ENCODE results near the gene B4GALT7. TPM values are rescaled to one million over a fixed set of nuclear protein-coding genes. Genes with fewer than 3 reads are reported as not detected.
"Not testable (repeated sequence)": the region's sequence is repeated elsewhere in the genome, so short reads cannot be mapped to it uniquely, and the experiment has no call there.

The B4GALT7 gene, protein sequence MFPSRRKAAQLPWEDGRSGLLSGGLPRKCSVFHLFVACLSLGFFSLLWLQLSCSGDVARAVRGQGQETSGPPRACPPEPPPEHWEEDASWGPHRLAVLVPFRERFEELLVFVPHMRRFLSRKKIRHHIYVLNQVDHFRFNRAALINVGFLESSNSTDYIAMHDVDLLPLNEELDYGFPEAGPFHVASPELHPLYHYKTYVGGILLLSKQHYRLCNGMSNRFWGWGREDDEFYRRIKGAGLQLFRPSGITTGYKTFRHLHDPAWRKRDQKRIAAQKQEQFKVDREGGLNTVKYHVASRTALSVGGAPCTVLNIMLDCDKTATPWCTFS
- total RNA-seq (2014; rRNA removed; shearing (Covaris generic)), result 35.6 and 40.4 TPM in 2 replicates

GRCh38 chr5:177599731-177600507 is at the start of gene B4GALT7:
B4GALT7 (plus strand) TSS chr5:177600132; CDS start chr5:177600211, 79 bp downstream.
- DNase-seq (ENCODE audit: low spot score), result peak; percentile 69

DNA sequence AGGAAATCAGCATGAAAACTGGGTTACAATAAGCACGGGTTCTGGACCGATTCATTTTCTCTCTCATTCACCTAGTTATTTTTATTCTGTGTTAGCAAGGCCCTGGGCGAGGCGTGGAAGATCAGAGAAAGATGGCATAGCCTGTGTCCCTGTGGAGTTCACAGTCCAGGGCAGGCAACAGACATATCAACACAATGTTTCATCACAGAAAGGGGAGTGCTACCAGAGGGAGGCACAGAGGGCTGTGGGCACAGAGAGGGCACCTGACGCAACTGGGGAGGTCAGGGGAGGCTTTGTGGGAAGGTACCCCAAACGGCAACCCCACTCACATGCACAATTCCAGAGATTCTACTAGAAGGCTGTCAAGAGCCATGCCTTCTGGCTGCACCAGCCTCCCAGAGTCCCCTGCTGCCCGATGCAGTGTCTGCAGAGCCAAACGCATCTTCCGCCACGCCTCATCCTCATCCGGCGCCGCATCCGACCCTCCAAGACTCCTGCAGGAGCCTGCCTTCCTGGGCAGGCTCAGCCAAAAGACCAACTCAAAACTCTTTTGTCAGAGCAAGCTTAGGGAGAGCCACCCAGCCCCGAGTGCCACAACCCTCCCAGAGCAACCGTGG is 47.0 kb upstream of the B4GALT7 start:
- no peak for DNase-seq (ENCODE audit: low spot score)

DNA sequence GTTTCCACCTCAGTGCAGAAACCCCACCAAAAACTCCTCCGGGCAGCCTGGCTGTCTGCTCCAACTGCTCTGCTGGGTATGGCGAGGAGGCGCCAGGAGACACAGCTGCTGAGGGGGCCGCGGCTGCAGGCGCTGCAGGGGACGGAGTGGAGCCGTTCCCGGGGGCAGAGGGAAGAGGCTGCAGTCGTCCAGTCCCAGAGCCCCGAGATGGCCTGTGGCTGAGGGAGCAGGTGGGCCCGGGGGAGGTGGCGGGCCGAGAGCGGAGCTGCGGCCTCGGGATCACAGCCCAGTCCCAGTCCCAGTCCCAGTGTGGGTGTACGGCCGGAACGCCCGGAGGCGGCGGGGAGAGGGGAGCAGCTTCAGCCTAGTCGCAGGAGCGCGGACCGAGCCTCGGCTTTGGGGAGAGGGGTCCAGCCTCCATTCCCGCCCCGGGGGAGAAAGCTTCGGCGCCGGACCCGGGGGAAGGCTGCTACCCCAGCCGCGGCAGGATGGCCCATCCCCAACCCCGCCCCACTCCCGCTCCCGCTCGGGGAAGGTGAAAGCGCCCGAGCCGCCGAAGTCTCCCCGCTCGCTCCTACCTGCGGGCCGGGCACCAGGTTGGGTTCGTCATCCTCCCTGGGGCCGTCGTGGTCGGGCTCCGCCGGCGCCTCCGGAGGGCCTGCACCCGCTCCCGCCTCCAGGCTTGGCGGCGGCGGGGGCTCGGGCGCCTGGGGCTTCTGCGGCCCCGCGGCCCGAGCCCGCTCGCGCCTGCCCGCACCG is 46.1 kb upstream of the B4GALT7 start:
- DNase-seq (ENCODE audit: low spot score), result no peak

DNA sequence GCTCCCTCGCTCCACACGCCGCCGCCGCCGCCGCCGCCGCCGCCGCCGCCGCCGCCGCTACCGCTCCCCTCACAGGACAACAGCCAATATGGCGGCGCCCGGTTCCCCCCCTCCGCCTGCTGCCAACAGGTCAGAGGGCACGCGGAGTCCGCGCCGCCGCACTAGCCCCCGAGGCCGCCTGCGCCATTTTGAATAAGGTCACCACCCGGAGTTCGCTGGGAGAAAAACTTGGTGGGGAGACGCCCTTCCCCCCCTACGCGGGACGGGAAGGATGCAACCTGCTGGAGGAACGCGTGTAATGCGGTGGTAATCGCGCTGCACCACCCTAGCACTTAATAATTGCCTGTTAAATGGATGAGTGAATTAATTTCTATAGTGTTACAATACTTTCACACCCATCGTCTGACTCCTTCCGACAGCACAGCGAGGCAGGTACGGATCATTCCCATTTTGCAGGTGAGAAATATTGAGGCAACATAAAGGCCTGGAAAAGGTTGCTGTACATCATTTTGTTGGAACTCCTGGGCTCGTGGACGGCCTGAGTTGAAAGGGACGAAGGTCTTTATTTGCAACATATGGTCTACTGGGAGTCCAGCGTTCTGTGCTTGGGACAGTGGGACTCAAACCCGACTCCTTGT is 45.3 kb upstream of the B4GALT7 start, which contains the start of gene FAM193B:
Gene FAM193B, minus strand, starts transcription at position 90 of the 638 bp plus-strand sequence. CDS start 105 bp downstream, outside the sequence.
- DNase-seq (ENCODE audit: low spot score), result peak; percentile 91

DNA sequence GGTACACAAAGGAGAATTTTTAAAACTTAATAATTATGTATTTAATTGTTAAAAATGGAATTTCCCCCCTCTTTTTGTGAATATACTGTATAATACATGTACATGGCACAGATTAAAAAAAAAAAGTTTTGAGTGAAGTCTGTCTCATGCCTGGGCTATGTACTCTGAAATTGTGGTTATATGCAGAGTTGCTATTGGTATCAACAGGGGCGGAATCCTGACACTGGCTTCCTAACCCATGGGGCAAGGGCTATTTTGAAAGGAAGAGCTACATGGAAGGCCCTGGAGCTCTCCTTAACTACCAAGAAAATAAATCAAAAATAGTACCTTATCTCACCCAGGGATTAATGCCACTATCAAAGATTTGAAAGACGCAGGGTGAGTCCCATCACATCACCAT is 44.7 kb upstream of the B4GALT7 start:
- no peak for DNase-seq (ENCODE audit: low spot score)

GRCh38 chr5:177555665-177556064 is 44.3 kb upstream of the B4GALT7 start:
- no peak for DNase-seq (ENCODE audit: low spot score)

- no peak for DNase-seq (ENCODE audit: low spot score)
Observed at GRCh38 chr5:177557041-177557647, 42.8 kb upstream of the B4GALT7 start.

DNA sequence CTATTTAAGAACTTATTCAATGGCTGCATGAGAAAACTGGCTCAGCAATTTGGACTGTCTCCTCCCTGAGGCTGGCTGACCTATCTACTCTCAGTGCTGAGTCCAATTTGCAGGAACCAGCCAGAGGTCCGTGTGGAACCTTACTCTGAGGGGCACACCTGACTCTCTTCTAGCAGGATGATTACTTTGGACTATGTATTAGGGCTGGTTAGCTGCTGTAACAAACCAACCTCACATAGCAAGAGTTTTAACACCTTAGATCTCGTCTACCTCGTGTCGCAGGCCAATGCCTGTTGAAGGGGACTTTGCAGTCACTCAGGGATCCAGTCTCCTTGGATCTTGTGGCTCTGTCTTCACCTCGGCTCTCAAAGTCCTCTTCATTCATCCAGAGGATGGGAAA is 42.1 kb upstream of the B4GALT7 start:
- no peak for DNase-seq (ENCODE audit: low spot score)

- not testable (repeated sequence) for DNase-seq (ENCODE audit: low spot score)
Observed at GRCh38 chr5:177559446-177559941, 40.4 kb upstream of the B4GALT7 start.

DNA sequence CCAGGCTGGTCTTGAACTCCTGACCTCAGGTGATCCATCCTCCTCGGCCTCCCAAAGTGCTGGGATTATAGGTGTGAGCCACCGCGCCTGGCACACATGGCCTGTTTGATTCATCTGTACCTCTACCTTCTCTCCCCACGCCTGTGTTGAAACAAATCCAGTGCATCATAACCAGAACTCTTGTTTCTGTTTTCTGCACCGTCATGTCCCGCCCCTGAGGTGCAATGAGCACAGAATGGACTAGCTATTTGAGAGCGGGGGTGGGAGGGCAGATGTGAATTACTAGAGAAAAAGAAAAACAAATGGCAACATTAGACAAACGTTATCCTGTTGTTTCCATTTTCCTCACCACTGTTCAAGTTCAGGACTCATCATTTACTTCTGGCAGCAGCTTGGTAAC is 34.9 kb upstream of the B4GALT7 start:
- DNase-seq (ENCODE audit: low spot score), result no peak

- DNase-seq (ENCODE audit: low spot score), result no peak
Observed at GRCh38 chr5:177568326-177568725, 31.6 kb upstream of the B4GALT7 start.

DNA sequence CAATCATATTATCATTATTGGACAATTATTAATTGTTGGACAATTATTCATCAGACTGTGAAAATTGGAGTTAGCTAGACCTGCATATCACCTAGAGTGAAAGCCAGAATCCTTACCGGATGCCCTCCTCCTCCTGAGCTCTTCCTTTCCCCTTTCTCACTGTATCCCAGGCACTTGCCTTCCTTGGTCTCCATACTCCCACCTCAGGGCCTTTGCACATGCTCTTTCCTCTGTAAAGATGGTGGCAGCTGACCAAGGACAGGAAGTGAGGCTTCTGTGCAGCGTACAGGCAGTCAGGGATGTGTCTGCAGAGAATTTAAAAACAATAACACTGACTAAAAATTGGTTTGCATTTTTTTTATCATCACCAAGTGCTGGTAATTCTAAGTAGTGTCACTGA is 30.0 kb upstream of the B4GALT7 start:
- DNase-seq (ENCODE audit: low spot score), result no peak

DNA sequence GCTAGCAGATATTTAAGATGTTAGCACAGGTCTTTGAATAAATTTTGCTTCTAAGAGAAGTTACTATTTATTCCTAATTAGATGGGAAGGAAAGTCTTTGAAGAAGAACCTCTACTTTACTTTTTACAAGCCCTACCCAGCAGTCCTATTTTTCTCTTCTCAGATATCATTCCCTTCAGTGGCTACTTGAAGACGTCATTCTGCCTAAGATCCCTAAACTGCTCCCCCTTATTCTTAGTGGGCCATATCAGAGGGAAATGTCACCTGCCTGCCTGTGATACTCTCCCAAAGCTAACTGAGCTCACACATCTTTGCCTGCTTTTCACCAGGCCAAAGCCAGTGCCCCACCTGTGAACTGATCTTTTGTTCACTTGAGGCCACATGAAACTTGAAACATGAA is 24.4 kb upstream of the B4GALT7 start:
- DNase-seq (ENCODE audit: low spot score), result no peak

DNA sequence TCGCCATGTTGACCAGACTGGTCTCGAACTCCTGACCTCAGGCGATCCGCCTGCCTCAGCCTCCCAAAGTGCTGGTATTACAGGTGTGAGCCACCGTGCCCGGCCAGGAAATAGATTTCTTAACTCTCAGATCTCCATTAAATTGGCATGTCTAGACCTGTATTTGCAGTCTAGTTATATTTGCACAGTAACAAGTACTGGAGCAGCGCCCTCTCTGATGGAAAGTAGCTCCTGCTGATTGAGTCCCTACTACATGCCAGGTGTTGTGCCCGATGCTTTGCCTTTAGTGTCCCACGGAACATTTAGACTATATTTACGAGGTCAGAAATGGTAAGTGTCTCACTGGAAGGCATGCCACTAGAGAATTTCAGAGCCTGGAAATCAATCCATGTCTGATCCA is 23.8 kb upstream of the B4GALT7 start:
- no peak for DNase-seq (ENCODE audit: low spot score)

GRCh38 chr5:177578316-177578715 is 21.6 kb upstream of the B4GALT7 start:
- DNase-seq (ENCODE audit: low spot score), result no peak

DNA sequence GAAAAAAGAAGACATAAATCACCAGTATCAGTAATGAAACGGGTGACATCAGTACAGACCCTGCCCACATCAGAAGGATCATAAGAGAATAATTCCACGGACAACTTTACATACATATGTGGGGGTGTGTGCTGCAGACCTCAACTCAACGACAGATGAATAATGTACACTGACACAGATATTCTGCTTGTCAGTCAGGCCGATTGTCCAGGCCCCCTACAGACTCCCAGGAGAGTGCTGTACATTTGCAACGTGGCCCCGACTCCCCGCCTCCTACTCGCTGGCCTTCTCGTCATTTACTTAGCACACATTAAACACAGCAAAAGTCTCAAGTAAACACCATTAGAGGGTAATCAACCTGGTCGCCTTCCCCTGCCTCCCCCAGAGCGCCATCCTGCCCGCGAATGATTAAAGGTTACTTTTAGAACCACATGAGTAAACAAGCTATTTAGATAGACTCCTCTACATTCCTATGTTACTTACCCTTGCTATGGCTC is 11.5 kb upstream of the B4GALT7 start:
- DNase-seq (ENCODE audit: low spot score), result no peak

- no peak for DNase-seq (ENCODE audit: low spot score)
Observed at GRCh38 chr5:177590406-177590805, 9.5 kb upstream of the B4GALT7 start.

DNA sequence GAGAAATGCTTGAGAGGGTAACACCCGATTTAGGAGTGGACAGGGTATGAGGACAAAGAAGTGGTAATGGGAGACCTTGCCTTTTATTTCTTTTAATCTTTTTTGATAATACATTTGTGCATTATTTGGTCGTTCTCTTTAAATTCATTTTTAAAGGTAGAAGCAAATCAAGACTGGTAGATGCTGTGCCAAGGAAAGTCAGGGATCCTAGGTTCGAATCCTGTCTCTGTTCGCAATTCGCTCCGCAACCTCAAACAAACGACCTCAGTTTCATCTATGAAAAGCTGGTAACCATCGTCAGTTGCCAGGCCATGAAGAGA is 8.3 kb upstream of the B4GALT7 start:
- no peak for DNase-seq (ENCODE audit: low spot score)

DNA sequence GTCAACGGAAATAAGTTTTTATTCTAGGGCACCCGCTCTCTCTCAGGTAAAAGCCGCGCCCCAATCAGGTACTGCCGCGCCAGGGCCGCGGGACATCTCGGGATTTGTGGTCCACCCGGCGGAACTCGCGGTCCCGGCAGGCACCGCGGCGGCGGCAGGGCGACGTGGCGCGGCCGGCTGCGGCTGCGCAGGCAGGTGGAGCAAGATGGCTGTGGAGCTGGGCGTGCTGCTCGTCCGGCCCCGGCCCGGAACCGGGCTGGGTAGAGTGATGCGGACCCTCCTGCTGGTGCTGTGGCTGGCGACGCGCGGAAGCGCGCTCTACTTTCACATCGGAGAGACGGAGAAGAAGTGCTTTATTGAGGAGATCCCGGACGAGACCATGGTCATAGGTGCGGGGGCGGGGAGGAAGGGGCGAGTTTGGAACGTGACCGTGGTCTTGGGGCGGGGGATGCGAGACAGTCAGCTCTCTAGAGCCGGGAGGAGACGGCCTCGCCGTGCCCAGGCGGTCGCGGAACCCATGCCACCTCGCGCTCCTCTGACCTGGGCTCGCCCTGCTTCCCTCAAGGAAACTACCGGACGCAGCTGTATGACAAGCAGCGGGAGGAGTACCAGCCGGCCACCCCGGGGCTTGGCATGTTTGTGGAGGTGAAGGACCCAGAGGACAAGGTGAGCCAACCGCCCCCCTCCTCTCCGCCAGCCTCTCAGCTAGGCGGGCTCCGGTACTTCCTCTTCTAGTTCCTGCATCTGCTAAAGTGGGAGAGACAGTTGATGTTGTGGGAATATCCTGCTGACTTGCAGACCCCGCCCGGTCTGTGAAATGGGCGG is 7.7 kb upstream of the B4GALT7 start, which contains the start of gene TMED9:
Gene TMED9, plus strand, starts transcription at position 194 of the 825 bp plus-strand sequence. Its CDS starts 12 bp downstream, at position 206.
- DNase-seq (ENCODE audit: low spot score), result peak; percentile 85

- DNase-seq (ENCODE audit: low spot score), result no peak
Observed at GRCh38 chr5:177592905-177593304, 7.0 kb upstream of the B4GALT7 start.
